ENCODE data around the gene LUC7L2. TPM values are rescaled to one million over a fixed set of nuclear protein-coding genes. Genes with fewer than 3 reads are reported as not detected.

Gene LUC7L2
- total RNA-seq, 1 donor from 2014 or later = 56.0 TPM

GRCh38 chr7:139451638-139452037 is 91.9 kb downstream of the LUC7L2 start:
- H3K27me3 ChIP-seq (ENCODE audit: control insufficient read depth, insufficient read depth, low read length) = no peaks in the 10 kb centered on the region
- DNase-seq (ENCODE audit: low read depth) = no peak
- no peaks in the 10 kb centered on the region for H3K36me3 ChIP-seq (ENCODE audit: control insufficient read depth, insufficient read depth, low read length)
- TF ChIP-seq CTCF (IDR thresholded peaks at IDR 0.05; ENCODE audit: insufficient read depth, low read length, poor library complexity, severe bottlenecking) = no peak
- H3K4me3 ChIP-seq (ENCODE audit: low read depth, low read length) = no peak overlapping the region

- Histone ChIP-seq H3K27me3 (ENCODE audit: control insufficient read depth, insufficient read depth, low read length) (no peaks in the 10 kb centered on the region), H3K36me3 (ENCODE audit: control insufficient read depth, insufficient read depth, low read length) (no peaks in the 10 kb centered on the region), H3K4me3 (ENCODE audit: low read depth, low read length) (no peak overlapping the region)
- DNase-seq (ENCODE audit: low read depth) = no peak
- TF ChIP-seq CTCF (IDR thresholded peaks at IDR 0.05; ENCODE audit: insufficient read depth, low read length, poor library complexity, severe bottlenecking) = no peak
Observed at GRCh38 chr7:139452958-139453672, 93.4 kb downstream of the LUC7L2 start.

- no peak for TF ChIP-seq CTCF (IDR thresholded peaks at IDR 0.05; ENCODE audit: insufficient read depth, low read length, poor library complexity, severe bottlenecking)
- no peak overlapping the region for H3K4me3 ChIP-seq (ENCODE audit: low read depth, low read length)
- DNase-seq (ENCODE audit: low read depth) = no peak
- H3K27me3 ChIP-seq (ENCODE audit: control insufficient read depth, insufficient read depth, low read length) = no peaks in the 10 kb centered on the region
- no peaks in the 10 kb centered on the region for H3K36me3 ChIP-seq (ENCODE audit: control insufficient read depth, insufficient read depth, low read length)
Observed at GRCh38 chr7:139453673-139454321, 94.1 kb downstream of the LUC7L2 start.

GRCh38 chr7:139455789-139456188 is 96.1 kb downstream of the LUC7L2 start:
- H3K4me3 ChIP-seq (ENCODE audit: low read depth, low read length) = no peak overlapping the region
- no peaks in the 10 kb centered on the region for H3K36me3 ChIP-seq (ENCODE audit: control insufficient read depth, insufficient read depth, low read length)
- TF ChIP-seq CTCF (IDR thresholded peaks at IDR 0.05; ENCODE audit: insufficient read depth, low read length, poor library complexity, severe bottlenecking) = no peak
- no peak for DNase-seq (ENCODE audit: low read depth)
- H3K27me3 ChIP-seq (ENCODE audit: control insufficient read depth, insufficient read depth, low read length) = no peaks in the 10 kb centered on the region

- Histone ChIP-seq H3K4me3 (ENCODE audit: low read depth, low read length) (no peak overlapping the region), H3K27me3 (ENCODE audit: control insufficient read depth, insufficient read depth, low read length) (no peaks in the 10 kb centered on the region), H3K36me3 (ENCODE audit: control insufficient read depth, insufficient read depth, low read length) (no peaks in the 10 kb centered on the region)
- no peak for DNase-seq (ENCODE audit: low read depth)
- no peak for TF ChIP-seq CTCF (IDR thresholded peaks at IDR 0.05; ENCODE audit: insufficient read depth, low read length, poor library complexity, severe bottlenecking)
Observed at GRCh38 chr7:139456511-139456910, 96.8 kb downstream of the LUC7L2 start.

All from kidney epithelial cell (primary cell).